HepG2 (cell line): Measurements from ENCODE around the gene ITGB8.

Experiments
- CEBPG ChIP-seq: IDR thresholded peaks from 2 replicates; pipeline ENCODE4 v1.6.1; 2016
- TBL1XR1 ChIP-seq: fragments of 150-350 bp; IDR thresholded peaks from 2 replicates; pipeline ENCODE4 v1.6.1; 2014; ENCODE audit warnings: borderline replicate concordance, low read length; ENCODE audit not compliant: partially characterized antibody
- TF ChIP-seq, protein P1 (sequence below): sonication (generic); formaldehyde crosslinking; IDR thresholded peaks from 2 replicates; pipeline ENCODE4 v1.5.0; 2020; ENCODE audit warnings: mild to moderate bottlenecking, missing genetic modification reagents, moderate library complexity
- TF ChIP-seq, protein P2 (sequence below): sonication (generic); formaldehyde crosslinking; IDR thresholded peaks from 2 replicates; pipeline ENCODE4 v1.5.0; 2020; ENCODE audit warnings: missing genetic modification reagents

DNA sequence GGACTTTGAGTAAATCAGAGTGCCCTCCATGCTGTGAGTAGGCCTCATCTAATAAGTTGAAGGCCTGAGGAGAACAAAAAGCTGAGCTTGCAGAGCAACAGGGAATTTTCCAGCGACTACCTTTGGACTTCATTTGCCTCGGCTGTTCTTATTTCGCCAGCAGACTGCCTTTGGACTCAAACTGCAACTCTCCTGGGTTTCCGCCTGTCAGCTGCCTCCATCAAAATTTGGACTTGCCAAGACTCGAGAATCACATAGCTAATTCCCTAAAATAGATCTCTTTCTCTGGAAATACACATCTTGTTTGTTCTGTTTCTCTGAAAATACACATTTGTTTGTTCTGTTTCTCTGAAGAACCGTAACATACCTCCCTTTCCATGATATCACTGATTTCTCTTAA, 93.8 kb downstream of the ITGB8 start:
- no peak for TF ChIP-seq TBL1XR1
- TF ChIP-seq, protein P1, sequence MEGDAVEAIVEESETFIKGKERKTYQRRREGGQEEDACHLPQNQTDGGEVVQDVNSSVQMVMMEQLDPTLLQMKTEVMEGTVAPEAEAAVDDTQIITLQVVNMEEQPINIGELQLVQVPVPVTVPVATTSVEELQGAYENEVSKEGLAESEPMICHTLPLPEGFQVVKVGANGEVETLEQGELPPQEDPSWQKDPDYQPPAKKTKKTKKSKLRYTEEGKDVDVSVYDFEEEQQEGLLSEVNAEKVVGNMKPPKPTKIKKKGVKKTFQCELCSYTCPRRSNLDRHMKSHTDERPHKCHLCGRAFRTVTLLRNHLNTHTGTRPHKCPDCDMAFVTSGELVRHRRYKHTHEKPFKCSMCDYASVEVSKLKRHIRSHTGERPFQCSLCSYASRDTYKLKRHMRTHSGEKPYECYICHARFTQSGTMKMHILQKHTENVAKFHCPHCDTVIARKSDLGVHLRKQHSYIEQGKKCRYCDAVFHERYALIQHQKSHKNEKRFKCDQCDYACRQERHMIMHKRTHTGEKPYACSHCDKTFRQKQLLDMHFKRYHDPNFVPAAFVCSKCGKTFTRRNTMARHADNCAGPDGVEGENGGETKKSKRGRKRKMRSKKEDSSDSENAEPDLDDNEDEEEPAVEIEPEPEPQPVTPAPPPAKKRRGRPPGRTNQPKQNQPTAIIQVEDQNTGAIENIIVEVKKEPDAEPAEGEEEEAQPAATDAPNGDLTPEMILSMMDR (CRISPR knock-in tag) = no peak
- TF ChIP-seq, protein P2, sequence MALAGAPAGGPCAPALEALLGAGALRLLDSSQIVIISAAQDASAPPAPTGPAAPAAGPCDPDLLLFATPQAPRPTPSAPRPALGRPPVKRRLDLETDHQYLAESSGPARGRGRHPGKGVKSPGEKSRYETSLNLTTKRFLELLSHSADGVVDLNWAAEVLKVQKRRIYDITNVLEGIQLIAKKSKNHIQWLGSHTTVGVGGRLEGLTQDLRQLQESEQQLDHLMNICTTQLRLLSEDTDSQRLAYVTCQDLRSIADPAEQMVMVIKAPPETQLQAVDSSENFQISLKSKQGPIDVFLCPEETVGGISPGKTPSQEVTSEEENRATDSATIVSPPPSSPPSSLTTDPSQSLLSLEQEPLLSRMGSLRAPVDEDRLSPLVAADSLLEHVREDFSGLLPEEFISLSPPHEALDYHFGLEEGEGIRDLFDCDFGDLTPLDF (CRISPR knock-in tag) = no peak
- TF ChIP-seq CEBPG = no peak
